ENCODE measurements around the gene ZBTB46. TPM values are rescaled to one million over a fixed set of nuclear protein-coding genes. Genes with fewer than 3 reads are reported as not detected.

Gene ZBTB46
- total RNA-seq, 2 donors from 2014 or later, result 9.3 to 9.9 TPM

- Histone ChIP-seq H3K9me3 (no peaks in the 10 kb centered on the region), H3K27ac (no peak overlapping the region), H3K4me1 (ENCODE audit: control insufficient read depth in 1 of 2, low read depth in 2 of 2) (peaks cover 12 to 29% of the 10 kb centered on the region in 2 donors), H3K4me3 (no peak overlapping the region), H3K27me3 (replicated peaks; ENCODE audit: insufficient read depth) (peaks cover 5% of the 10 kb centered on the region), H3K36me3 (no peaks in the 10 kb centered on the region)
- ATAC-seq (ENCODE audit: insufficient number of reproducible peaks, low FRiP score, low read depth), result no peak
- DNase-seq (ENCODE audit: low spot score), result no peak
- no peak for TF ChIP-seq CTCF (IDR thresholded peaks at IDR 0.05)
Observed at GRCh38 chr20:63860325-63861051, 29.4 kb upstream of the ZBTB46 start.

- DNase-seq (ENCODE audit: low spot score) (no peak), ATAC-seq (ENCODE audit: insufficient number of reproducible peaks, low FRiP score, low read depth) (no peak)
- peaks cover 5% of the 10 kb centered on the region for H3K27me3 ChIP-seq (replicated peaks; ENCODE audit: insufficient read depth)
- no peak for TF ChIP-seq CTCF (IDR thresholded peaks at IDR 0.05)
- peaks cover 23 to 41% of the 10 kb centered on the region in 2 donors for H3K4me1 ChIP-seq (ENCODE audit: control insufficient read depth in 1 of 2, low read depth in 2 of 2)
- H3K4me3 ChIP-seq, result no peak overlapping the region
- no peak overlapping the region for H3K27ac ChIP-seq
- H3K36me3 ChIP-seq, result no peaks in the 10 kb centered on the region
- no peaks in the 10 kb centered on the region for H3K9me3 ChIP-seq
Observed at GRCh38 chr20:63859166-63859699, 28.2 kb upstream of the ZBTB46 start.

- Histone ChIP-seq H3K27me3 (replicated peaks; ENCODE audit: insufficient read depth) (peaks cover 5% of the 10 kb centered on the region), H3K27ac (no peak overlapping the region), H3K9me3 (no peaks in the 10 kb centered on the region), H3K4me1 (ENCODE audit: control insufficient read depth in 1 of 2, low read depth in 2 of 2) (peaks cover 25 to 43% of the 10 kb centered on the region in 2 donors), H3K4me3 (no peak overlapping the region), H3K36me3 (no peaks in the 10 kb centered on the region)
- no peak for ATAC-seq (ENCODE audit: insufficient number of reproducible peaks, low FRiP score, low read depth)
- TF ChIP-seq CTCF (IDR thresholded peaks at IDR 0.05), result no peak
- DNase-seq (ENCODE audit: low spot score), result no peak
Observed at GRCh38 chr20:63858393-63859165, 27.5 kb upstream of the ZBTB46 start.

- H3K36me3 ChIP-seq, result no peaks in the 10 kb centered on the region
- H3K4me1 ChIP-seq (ENCODE audit: control insufficient read depth in 1 of 2, low read depth in 2 of 2), result peaks cover 22 to 39% of the 10 kb centered on the region in 2 donors
- H3K9me3 ChIP-seq, result no peaks in the 10 kb centered on the region
- ATAC-seq (ENCODE audit: insufficient number of reproducible peaks, low FRiP score, low read depth) (no peak), DNase-seq (ENCODE audit: low spot score) (no peak)
- H3K27ac ChIP-seq, result no peak overlapping the region
- no peak for TF ChIP-seq CTCF (IDR thresholded peaks at IDR 0.05)
- no peak overlapping the region for H3K4me3 ChIP-seq
- peaks cover 5% of the 10 kb centered on the region for H3K27me3 ChIP-seq (replicated peaks; ENCODE audit: insufficient read depth)
Observed at GRCh38 chr20:63857764-63858392, 26.8 kb upstream of the ZBTB46 start.

- TF ChIP-seq CTCF (IDR thresholded peaks at IDR 0.05), result no peak
- H3K27ac ChIP-seq, result no peak overlapping the region
- no peaks in the 10 kb centered on the region for H3K36me3 ChIP-seq
- DNase-seq (ENCODE audit: low spot score) (no peak), ATAC-seq (ENCODE audit: insufficient number of reproducible peaks, low FRiP score, low read depth) (no peak)
- H3K4me1 ChIP-seq (ENCODE audit: control insufficient read depth in 1 of 2, low read depth in 2 of 2), result peaks cover 22 to 39% of the 10 kb centered on the region in 2 donors
- no peaks in the 10 kb centered on the region for H3K9me3 ChIP-seq
- H3K27me3 ChIP-seq (replicated peaks; ENCODE audit: insufficient read depth), result peaks cover 5% of the 10 kb centered on the region
- H3K4me3 ChIP-seq, result no peak overlapping the region
Observed at GRCh38 chr20:63856098-63856511, 25.0 kb upstream of the ZBTB46 start.
